HPDE6-E6E7 (cell line): ENCODE results near the gene RAB27B.
"Not testable (repeated sequence)": the region's sequence is repeated elsewhere in the genome, so short reads cannot be mapped to it uniquely, and the experiment has no call there.

ENCODE experiments used
- DNase-seq: peaks from one replicate; pipeline ENCODE4 v3.0.0; 2011; ENCODE audit warnings: missing footprints; ENCODE audit errors: extremely low spot score

The RAB27B gene

GRCh38 chr18:54828281-54828881 is at the start of gene RAB27B:
Gene RAB27B (plus strand): TSS chr18:54828477. CDS start chr18:54877586, 49,109 bp downstream.
- DNase-seq: peak; percentile 91

- DNase-seq: no peak
These were observed 47.9 kb upstream of the RAB27B start for GRCh38 chr18:54780285-54780861.

GRCh38 chr18:54780970-54781369 is 47.3 kb upstream of the RAB27B start:
- no peak for DNase-seq

DNA sequence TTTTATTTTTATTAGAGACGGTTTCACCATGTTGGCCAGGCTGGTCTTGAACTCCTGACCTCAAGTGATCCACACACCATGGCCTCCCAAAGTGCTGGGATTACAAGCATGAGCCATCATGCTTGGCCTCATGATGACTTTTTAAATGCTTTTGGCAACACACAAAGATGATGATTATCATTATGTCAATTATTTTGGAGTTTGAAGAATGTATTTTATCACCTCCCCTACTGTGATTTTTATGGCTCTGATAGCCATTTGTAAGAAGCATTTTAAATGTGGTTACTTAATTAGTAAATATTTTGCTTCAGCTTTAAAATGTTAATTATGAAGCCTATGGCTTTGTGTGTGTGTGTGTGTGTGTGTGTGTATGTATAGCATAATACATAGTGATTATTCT is 45.1 kb upstream of the RAB27B start:
- no peak for DNase-seq

DNA sequence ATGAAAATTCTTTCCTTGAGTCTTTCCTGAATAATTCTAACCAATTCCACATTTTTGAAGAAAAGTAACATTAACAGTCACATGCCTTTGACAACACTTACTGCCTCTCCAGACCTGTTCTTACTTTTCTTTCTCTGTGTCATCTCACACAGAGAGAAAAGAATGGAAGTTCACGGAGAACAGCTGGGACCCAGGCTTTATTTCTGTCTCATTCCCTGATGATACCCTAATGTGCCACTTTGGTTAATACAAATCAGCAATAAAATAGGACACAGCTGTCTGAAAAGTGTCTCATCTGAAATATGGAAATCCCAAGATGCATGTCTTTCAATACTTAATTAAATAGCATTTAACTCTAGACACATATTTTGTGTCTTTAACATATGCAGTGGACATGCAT is 42.1 kb upstream of the RAB27B start:
- no peak for DNase-seq

GRCh38 chr18:54787121-54787520 is 41.2 kb upstream of the RAB27B start:
- no peak for DNase-seq

DNA sequence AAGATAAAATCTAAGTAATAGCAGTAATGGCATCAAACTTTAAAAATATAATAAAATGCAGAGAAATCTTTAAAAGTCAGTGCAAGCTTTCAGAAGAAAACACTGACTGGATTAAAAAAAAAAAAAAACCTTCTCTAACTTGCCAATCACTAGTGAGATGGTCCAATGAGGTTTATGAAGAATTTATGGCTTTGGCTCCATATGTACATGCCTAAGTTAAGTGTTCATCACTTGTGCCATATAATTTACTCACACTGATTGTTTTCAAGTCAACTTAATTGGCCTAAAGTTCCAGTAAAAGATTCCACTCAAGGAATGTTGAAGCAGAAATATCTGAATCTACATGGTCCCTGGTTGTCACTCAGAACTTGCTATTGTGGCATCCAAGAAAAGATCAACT is 40.7 kb upstream of the RAB27B start:
- no peak for DNase-seq

- DNase-seq: no peak
These were observed 38.2 kb upstream of the RAB27B start for GRCh38 chr18:54790109-54790508.

DNA sequence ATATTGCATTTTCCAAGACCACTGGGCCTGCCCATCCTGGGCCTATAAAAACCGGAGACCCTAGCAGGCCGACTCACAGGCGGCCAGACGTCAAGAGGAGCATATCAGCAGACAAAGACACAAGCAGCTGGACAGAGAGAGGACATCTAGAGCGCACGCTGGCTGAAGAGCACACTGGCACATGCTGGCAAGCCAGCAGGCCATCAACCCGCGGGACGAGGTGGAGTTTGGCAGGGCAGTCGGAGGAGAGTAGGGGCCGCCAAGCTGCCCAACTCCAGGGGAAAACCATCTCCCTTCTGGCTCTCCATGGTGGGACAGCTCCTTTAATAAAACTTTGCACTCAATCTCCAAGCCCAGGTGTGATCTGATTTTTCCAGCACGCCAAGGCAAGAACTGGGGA is 36.6 kb upstream of the RAB27B start:
- DNase-seq: no peak

DNA sequence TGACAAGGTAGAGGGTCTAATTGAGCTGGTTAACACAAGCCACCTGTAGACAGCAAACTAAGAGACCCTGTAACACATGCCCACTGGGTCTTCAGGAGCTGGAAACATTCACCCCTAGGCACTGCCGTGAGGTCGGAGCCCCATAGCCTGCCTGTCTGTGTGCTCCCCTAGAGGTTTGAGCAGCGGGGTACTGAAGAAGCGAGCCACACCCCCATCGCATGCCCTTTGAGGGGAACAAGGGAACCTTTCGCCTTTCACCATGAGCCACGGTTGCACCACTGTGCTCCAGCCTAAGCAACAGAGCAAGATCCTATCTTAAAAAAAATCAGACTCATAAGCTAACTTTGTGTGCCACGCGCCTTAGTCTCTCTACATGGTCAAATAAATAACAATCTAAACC is 36.2 kb upstream of the RAB27B start:
- DNase-seq: no peak

GRCh38 chr18:54794823-54795222 is 33.5 kb upstream of the RAB27B start:
- DNase-seq: no peak

DNA sequence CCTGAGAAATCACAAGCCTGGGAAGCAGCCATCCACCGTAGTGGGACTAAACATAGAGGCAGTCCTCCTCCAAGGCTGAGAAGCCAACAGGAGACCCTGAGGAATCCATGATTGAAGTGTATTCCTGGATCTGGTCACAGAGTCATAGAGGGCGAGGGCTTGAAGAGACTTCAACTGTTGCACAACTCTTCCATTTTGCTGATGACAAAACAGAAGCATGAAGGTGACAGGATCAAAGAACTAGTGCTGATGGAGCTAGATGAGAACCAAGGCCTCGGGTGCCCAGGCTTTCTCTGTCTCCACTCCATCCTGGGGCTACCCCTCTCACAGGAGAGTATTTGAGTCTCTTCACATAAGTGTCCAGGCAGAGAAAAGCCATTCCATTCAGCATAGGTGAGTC is 30.1 kb upstream of the RAB27B start:
- DNase-seq: no peak

DNA sequence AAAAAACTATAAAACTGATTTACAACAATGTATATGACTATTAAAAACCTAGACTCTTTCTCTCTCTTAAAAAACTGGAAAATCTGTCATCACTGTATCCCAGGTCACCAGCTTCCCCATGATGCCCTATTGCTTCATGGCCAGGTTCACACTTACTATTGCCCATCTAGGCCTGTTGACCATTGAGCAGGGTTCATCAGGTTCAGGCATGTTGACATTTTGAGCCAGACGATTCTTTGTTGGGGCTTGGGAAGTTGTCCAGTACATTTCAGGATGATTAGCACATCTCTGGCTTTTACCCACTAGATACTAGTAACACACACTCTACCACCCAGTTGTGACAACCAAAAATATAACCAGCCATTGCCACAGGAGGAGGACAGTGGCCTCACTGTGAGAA is 26.9 kb upstream of the RAB27B start:
- DNase-seq: no peak

DNA sequence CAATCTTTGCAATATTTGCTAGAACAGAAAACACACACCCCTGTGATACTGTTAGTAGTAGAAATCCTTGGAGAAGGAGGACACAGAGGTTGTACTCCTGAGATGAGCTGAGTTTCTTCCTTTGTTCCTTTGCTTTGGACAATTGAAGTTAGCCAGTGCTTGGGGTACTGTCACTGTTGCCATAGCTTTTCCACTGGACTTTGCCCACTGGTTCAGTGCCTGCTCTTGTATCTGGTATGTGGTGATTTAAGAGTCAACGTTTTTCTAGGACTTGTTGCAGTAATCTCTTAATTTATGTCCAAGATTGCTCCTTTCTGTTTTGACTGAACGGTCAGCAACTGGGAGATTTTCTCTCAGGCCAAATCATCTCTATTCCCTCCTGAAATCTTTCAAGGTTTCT is 26.1 kb upstream of the RAB27B start:
- no peak for DNase-seq

DNA sequence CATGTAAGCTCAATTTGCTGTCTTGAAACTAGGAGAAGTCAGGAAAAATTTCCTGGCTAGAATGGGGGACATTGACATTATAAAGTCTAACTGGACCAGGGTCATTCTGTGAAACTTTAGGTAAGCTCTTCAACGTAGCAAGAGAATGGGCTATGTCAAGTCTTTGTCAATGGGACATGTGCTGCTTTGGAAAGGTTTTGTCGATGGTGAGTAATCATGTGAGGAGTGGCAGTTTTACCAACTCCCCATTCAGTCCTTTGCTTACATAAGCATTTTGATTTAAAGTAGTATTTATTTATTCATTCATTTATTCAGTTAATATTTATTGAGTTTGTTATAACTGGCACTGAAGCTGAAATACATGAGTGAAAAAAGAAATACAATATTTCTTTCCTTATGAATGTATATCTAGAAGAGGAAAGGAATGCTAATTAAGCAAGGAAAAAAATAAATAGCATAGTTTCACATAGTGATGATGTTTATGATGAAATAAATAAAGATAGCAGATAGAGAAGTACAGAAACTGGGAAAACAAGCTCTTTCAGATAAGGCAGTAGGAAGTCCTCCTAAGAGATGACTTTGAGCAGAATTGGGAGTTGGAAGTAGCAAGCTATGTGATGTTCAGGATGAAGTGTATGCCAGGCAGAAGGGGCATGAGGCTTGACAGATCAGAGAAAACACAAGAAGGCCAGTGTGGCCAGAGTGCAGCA is 25.4 kb upstream of the RAB27B start:
- no peak for DNase-seq

DNA sequence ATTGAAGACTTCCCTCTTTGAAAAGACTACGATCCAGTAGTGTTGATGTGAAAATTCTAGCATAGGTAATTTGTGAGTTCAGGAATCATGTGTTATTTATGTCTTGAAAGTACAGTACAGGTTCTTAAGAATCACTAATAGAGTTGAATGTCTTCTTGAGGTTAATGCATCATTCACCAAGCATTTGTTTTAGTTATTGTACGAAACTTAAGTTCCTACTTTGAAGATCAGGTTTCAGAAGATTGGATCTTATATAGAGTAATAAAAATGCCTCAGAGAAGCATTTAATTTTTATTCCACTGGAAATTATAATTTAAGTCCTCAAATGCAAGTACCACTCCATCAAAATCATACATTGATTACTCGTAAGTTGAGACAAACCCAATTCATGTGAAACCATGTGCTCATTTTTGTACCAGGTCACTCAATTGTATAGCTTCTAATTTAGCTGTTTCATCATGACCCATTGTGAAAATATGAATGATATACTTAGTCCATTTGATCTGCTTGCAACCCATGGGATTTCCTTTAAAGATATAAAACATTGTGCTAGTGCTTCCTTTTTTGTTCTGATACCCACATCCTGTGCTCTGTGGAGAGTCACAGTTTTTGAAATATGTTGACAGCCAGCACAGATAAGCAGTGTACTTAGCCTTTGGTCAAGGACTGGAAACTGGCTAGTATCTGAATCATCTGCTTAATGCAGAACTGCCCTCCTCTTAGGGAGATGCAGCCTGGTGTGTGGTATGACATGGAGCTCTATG is 22.5 kb upstream of the RAB27B start:
- no peak for DNase-seq

DNA sequence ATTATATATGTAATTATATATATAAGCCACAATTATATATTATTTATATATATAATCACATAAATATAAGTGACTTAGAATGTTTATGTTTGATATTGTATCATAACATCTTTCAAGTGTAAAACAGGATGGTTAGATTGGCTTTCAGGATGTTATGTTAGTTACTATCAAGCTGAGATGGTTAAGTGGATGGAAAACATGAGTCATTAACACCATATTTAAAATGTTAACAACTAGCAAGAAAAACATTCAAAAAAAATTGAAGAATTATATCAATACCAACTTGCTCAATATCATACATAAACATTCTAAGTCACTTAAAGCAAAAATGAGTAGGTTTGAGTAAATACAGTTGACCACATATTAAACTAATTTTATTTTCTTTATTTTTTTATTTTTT is 21.8 kb upstream of the RAB27B start:
- DNase-seq: no peak

DNA sequence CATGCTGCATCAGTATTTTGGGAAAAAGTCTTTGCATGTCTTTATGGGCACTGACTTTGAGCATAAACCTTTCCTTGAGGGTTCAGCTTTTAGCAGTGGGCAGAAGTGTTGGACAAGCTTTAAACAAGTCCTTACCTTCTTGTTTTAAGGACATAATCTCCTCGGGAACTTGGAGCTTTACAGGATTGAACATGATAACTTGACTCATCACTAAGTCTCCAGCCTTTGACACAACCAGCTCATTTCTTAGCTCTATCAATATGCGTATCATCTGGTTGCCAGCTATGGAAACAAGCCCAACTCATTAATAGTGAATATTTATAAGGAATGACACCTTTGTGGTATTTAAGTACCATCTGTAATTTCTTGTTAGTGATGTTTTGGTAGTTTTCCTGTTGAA is 21.0 kb upstream of the RAB27B start:
- no peak for DNase-seq

DNA sequence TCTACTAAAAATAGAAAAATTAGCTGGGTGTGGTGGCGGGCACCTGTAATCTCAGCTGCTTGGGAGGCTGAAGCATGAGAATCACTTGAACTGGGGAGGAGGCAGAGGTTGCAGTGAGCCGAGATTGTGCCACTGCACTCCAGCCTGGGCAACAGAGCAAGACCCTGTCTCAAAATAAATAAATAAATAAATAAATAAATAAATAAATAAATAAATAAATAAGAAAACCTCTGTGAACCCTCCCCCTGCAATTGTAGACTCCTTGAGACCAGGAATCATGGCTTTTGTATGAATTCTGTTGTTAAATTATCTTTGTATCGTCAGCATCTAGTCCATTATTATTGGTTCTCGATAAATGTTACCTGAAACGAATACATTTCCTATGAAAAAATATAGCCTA is 17.6 kb upstream of the RAB27B start:
- not testable (repeated sequence) for DNase-seq

GRCh38 chr18:54812885-54813284 is 15.4 kb upstream of the RAB27B start:
- no peak for DNase-seq

GRCh38 chr18:54813305-54813704 is 15.0 kb upstream of the RAB27B start:
- DNase-seq: no peak

DNA sequence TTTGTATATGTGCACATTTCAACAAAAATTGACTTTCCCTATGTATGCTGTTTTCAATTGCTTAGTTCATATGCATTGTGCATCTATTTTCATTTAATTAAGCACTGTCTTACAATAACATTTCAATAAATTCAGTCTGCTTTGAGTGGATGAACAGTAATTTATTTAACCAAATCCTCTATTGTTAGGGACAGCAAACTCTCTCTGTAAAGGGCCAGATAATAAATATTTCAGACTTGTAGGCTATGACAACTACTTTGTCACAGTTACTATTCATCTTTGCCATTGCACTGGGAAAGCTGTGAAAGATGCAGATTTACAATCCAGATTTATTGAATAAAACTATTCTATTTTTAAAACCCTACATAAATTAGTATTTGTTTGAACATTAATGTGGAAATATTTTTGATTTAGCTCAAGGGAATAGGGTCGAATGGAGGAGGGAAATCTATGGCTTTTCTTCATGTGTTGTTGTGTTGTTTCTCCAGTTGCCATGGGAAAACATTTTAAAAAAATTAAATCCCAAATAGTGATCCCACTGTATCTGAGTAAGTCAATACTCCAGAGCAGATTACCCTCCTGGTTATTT is 14.2 kb upstream of the RAB27B start:
- no peak for DNase-seq
